Keratinocyte (primary cell): Measurements from ENCODE around the gene SLC25A19. TPM values are rescaled to one million over a fixed set of nuclear protein-coding genes. Genes with fewer than 3 reads are reported as not detected.

Source experiments
- DNase-seq: peaks from one replicate; pipeline ENCODE4 v3.0.0-alpha.2; 2011; ENCODE audit warnings: low read depth, missing footprints, low spot score
- FAIRE-seq: peaks from 2 replicates; lab custom pipeline; 2011; peaks lifted over from hg19 to GRCh38; lab: Jason Lieb, UNC
- H2AFZ ChIP-seq: 2 replicates; pipeline ENCODE4 v1.6.0; 2012; ENCODE audit warnings: low read length, control low read depth, inconsistent platforms; ENCODE audit not compliant: control insufficient read depth
- H3K27ac ChIP-seq: 2 replicates; pipeline ENCODE4 v1.5.1; 2011; ENCODE audit warnings: low read length; ENCODE audit not compliant: control insufficient read depth, insufficient read depth
- H3K27me3 ChIP-seq: 3 replicates; pipeline ENCODE4 v1.6.0; 2011; ENCODE audit warnings: low read length; ENCODE audit not compliant: control insufficient read depth, insufficient read depth; ENCODE audit errors: extremely low read depth
- H3K36me3 ChIP-seq, 2 experiments: 2 replicates in 1 of 2; 3 replicates in 1 of 2; pipeline ENCODE4 v1.5.1; 2011; ENCODE audit warnings: low read length in 2 of 2, mild to moderate bottlenecking in 1 of 2; ENCODE audit not compliant: control insufficient read depth in 2 of 2, insufficient read depth in 2 of 2; ENCODE audit errors: extremely low read depth in 1 of 2
- H3K4me1 ChIP-seq: 3 replicates; pipeline ENCODE4 v1.5.1; 2011; ENCODE audit warnings: low read length; ENCODE audit not compliant: control insufficient read depth, insufficient read depth; ENCODE audit errors: extremely low read depth
- H3K4me2 ChIP-seq: 3 replicates; pipeline ENCODE4 v1.6.0; 2011; ENCODE audit warnings: low read depth, low read length; ENCODE audit not compliant: control insufficient read depth, insufficient read depth; ENCODE audit errors: extremely low read depth
- H3K4me3 ChIP-seq, 3 experiments: fragments of 200-600 bp in 1 of 3; sonication (generic) in 1 of 3; 2 replicates in 2 of 3; 3 replicates in 1 of 3; pipeline ENCODE4 v1.5.1; 2011 to 2016; ENCODE audit warnings: low read length in 3 of 3, mild to moderate bottlenecking in 3 of 3, control low read depth in 2 of 3, inconsistent platforms in 1 of 3, low read depth in 1 of 3, mixed read lengths in 1 of 3, mixed run types in 1 of 3, moderate library complexity in 1 of 3; ENCODE audit not compliant: control insufficient read depth in 2 of 3, insufficient read depth in 2 of 3; ENCODE audit errors: extremely low read depth in 1 of 3
- H3K79me2 ChIP-seq: 2 replicates; pipeline ENCODE4 v1.6.0; 2012; ENCODE audit warnings: low read length; ENCODE audit not compliant: control insufficient read depth, insufficient read depth
- H3K9ac ChIP-seq: 3 replicates; pipeline ENCODE4 v1.6.0; 2011; ENCODE audit warnings: low read length; ENCODE audit not compliant: control insufficient read depth, insufficient read depth; ENCODE audit errors: extremely low read depth
- H3K9me1 ChIP-seq: 3 replicates; pipeline ENCODE4 v1.6.0; 2011; ENCODE audit warnings: low read length; ENCODE audit not compliant: control insufficient read depth, insufficient read depth; ENCODE audit errors: extremely low read depth
- H3K9me3 ChIP-seq: 2 replicates; pipeline ENCODE4 v1.5.1; 2012; ENCODE audit warnings: low read depth, low read length; ENCODE audit not compliant: control insufficient read depth
- H4K20me1 ChIP-seq: 3 replicates; pipeline ENCODE4 v1.6.0; 2011; ENCODE audit warnings: low read length; ENCODE audit not compliant: control insufficient read depth, insufficient read depth; ENCODE audit errors: extremely low read depth
- EZH2 ChIP-seq: IDR thresholded peaks from one replicate; pipeline ENCODE4 v1.6.1; 2012; ENCODE audit warnings: inconsistent platforms, mild to moderate bottlenecking, low read length, moderate library complexity
- dilution Hi-C: fragments of 300-500 bp; cut with MboI; formaldehyde crosslinking; loops from one replicate; pipeline ENCODE4 v1.7.0; 2020; ENCODE audit warnings: low sequenced_read_pairs; ENCODE audit not compliant: extremely low pct_ligation_motif_present
- polyA plus RNA-seq, 5 experiments: library from polyadenylated mRNA; depleted of rRNA in 3 of 5; stranded (reverse) in 3 of 5; stranded (forward) in 1 of 5; unstranded in 1 of 5; fragments of >200 nt; gene quantifications; 1 replicate in 1 of 5; 2 replicates in 3 of 5; 3 replicates in 1 of 5; pipeline versions ENCODE4 v1.2.1 to v1.2.3, GENCODE V29; 2011 to 2012; ENCODE audit warnings: missing spikeins in 2 of 5, low read depth in 1 of 5, low replicate concordance in 1 of 5
- TF ChIP-seq, protein P1 (sequence below), 3 experiments: IDR thresholded peaks in 1 of 3; conservative IDR thresholded peaks in 1 of 3; optimal IDR thresholded peaks in 1 of 3; 2 replicates in 2 of 3; 3 replicates in 1 of 3; pipeline versions ENCODE3 to v1.5.1; 2011; ENCODE audit warnings: low read length in 3 of 3, mild to moderate bottlenecking in 3 of 3, moderate library complexity in 2 of 3, control low read depth in 1 of 3, inconsistent platforms in 1 of 3; ENCODE audit not compliant: insufficient read depth in 2 of 3; ENCODE audit errors: extremely low read depth in 1 of 3

Gene SLC25A19
- polyA plus RNA-seq, 1 donor (not counting 4 experiments of a cell fraction or from before 2014, with no cell fraction given), result 7.0 TPM

DNA sequence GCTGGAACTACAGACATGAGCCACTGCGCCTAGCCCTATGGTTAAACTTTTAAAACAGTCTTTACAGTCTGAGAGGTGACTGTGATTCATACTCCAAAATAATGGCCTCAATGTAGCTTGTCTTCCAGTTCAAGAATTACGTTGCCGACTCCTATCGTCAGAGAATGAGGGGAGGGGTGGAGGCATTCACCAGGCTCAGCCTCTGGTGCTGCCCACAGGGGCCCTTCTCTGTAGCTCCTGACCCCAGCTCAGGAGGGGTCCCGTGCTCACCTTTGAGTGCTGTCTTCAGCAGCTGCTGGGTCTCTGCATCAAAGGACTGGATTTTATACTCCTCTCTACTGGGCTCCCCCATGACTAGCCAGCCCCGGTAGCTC is 19.4 kb downstream of the SLC25A19 start:
- TF ChIP-seq, protein P1, sequence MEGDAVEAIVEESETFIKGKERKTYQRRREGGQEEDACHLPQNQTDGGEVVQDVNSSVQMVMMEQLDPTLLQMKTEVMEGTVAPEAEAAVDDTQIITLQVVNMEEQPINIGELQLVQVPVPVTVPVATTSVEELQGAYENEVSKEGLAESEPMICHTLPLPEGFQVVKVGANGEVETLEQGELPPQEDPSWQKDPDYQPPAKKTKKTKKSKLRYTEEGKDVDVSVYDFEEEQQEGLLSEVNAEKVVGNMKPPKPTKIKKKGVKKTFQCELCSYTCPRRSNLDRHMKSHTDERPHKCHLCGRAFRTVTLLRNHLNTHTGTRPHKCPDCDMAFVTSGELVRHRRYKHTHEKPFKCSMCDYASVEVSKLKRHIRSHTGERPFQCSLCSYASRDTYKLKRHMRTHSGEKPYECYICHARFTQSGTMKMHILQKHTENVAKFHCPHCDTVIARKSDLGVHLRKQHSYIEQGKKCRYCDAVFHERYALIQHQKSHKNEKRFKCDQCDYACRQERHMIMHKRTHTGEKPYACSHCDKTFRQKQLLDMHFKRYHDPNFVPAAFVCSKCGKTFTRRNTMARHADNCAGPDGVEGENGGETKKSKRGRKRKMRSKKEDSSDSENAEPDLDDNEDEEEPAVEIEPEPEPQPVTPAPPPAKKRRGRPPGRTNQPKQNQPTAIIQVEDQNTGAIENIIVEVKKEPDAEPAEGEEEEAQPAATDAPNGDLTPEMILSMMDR (optimal IDR thresholded peaks at IDR 0.05 in 1 of 3, IDR thresholded peaks at IDR 0.05 in 1 of 3, conservative IDR thresholded peaks at IDR 0.05 in 1 of 3; ENCODE audit: extremely low read depth in 1 of 3, insufficient read depth in 2 of 3, low read length in 3 of 3), result no peak
- TF ChIP-seq EZH2, result no peak
- no peak for FAIRE-seq
- H2AFZ ChIP-seq, result peak overlapping the region; percentile 51
- H3K79me2 ChIP-seq, result no peaks in the 10 kb centered on the region
- H3K4me1 ChIP-seq, result peaks cover 20% of the 10 kb centered on the region
- no peaks in the 10 kb centered on the region for H3K9me3 ChIP-seq
- H3K4me2 ChIP-seq, result peak overlapping the region; percentile 84
- DNase-seq, result no peak
- H3K4me3 ChIP-seq, result peak overlapping the region; percentile 70 to 89 (median 72)
- peaks cover 18 to 22% of the 10 kb centered on the region in 2 experiments for H3K36me3 ChIP-seq
- H4K20me1 ChIP-seq, result no peaks in the 10 kb centered on the region
- H3K9me1 ChIP-seq, result no peaks in the 10 kb centered on the region
- peak overlapping the region; percentile 41 for H3K27ac ChIP-seq
- H3K9ac ChIP-seq, result peak overlapping the region; percentile 75
- H3K27me3 ChIP-seq, result no peaks in the 10 kb centered on the region
- dilution Hi-C loops, result no loop called here

DNA sequence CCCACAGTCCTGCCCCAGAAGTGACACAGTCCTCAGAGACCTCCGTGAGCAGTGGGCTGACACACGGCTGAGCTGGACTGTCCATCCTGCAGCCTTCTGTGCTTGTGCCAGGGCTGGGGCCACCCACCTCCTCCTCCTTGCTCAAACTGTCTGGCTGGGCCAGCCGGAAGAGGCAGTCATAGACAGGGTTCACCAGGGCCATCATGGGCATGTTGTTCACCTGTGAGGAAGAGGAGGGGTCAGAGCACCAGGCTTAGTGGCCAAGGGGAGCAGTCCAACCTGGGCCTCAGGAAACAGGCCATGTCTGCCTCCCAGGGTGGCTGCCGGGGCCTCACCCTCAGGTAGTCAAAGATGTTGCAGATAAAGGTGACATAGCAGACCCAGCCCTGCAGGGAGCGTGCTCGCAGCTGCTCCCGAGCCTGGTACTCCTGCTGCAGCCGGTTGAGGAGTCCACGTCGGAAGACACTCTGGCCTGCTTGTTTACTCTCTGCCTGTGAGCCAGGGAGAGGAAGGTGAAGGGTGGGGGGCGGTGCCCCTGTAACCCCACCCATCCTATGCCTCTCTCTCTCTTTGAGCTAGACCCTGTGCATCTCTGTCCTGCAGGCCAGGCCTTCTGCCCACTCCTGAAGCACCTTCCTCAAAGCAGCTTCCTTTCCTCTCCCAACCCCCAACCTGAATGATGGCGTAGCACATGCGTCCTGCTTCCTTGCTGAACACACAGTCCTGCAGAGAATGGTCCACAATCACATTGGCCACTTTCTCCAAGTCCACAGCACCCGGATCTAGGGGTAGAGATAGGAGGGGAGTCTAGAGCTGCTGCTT is 21.6 kb downstream of the SLC25A19 start:
- H3K9me1 ChIP-seq, result no peaks in the 10 kb centered on the region
- H3K27ac ChIP-seq, result no peak overlapping the region
- H3K9ac ChIP-seq, result no peak overlapping the region
- no peak overlapping the region for H2AFZ ChIP-seq
- H3K4me3 ChIP-seq, result no peak overlapping the region
- no peak for DNase-seq
- TF ChIP-seq, protein P1 (optimal IDR thresholded peaks at IDR 0.05 in 1 of 3, IDR thresholded peaks at IDR 0.05 in 1 of 3, conservative IDR thresholded peaks at IDR 0.05 in 1 of 3; ENCODE audit: extremely low read depth in 1 of 3, insufficient read depth in 2 of 3, low read length in 3 of 3), result peak; percentile 45 to 62 (median 53)
- no peak for TF ChIP-seq EZH2
- dilution Hi-C loops, result no loop called here
- no peaks in the 10 kb centered on the region for H3K9me3 ChIP-seq
- no peaks in the 10 kb centered on the region for H4K20me1 ChIP-seq
- peaks cover 14 to 21% of the 10 kb centered on the region in 2 experiments for H3K36me3 ChIP-seq
- FAIRE-seq, result no peak
- no peak overlapping the region for H3K4me2 ChIP-seq
- peaks cover 8% of the 10 kb centered on the region for H3K79me2 ChIP-seq
- no peaks in the 10 kb centered on the region for H3K27me3 ChIP-seq
- H3K4me1 ChIP-seq, result peaks cover 18% of the 10 kb centered on the region
